ENCODE measurements around the gene UGGT2. TPM values are rescaled to one million over a fixed set of nuclear protein-coding genes. Genes with fewer than 3 reads are reported as not detected.
A peak's percentile ranks its signal among the peaks of the same experiment; 100 is the strongest.

Gene UGGT2
- total RNA-seq, 4 donors from 2014 or later = 57.9 to 159 (median 71.5) TPM

- Histone ChIP-seq H3K27me3 (no peaks in the 10 kb centered on the region), H3K36me3 (no peaks in the 10 kb centered on the region), H3K4me3 (replicated peaks in 1 of 3) (no peak overlapping the region), H3K27ac (no peak overlapping the region), H3K4me1 (peaks cover 0 to 5% of the 10 kb centered on the region in 2 donors), H3K9me3 (no peaks in the 10 kb centered on the region)
- no peak for DNase-seq
- intact Hi-C loops (cut with DNase I) = no loop called here
- no peak for TF ChIP-seq POLR2A (IDR thresholded peaks at IDR 0.05)
- TF ChIP-seq CTCF (IDR thresholded peaks at IDR 0.05) = no peak
- WGBS, 2 donors = 95 to 99% methylated on average over 4 to 11 of the region's 12 CpGs
Measured at GRCh38 chr13:96033220-96034015, 19.8 kb downstream of the UGGT2 start.

GRCh38 chr13:96032717-96033116, 20.5 kb downstream of the UGGT2 start:
- WGBS, 2 donors = 70 to 75% methylated on average over 2 of the region's 2 CpGs
- no peaks in the 10 kb centered on the region for H3K36me3 ChIP-seq
- TF ChIP-seq CTCF (IDR thresholded peaks at IDR 0.05) (no peak), POLR2A (IDR thresholded peaks at IDR 0.05) (no peak)
- intact Hi-C loops (cut with DNase I) = no loop called here
- H3K4me3 ChIP-seq (replicated peaks in 1 of 3) = no peak overlapping the region
- no peak for DNase-seq
- H3K27ac ChIP-seq = no peak overlapping the region
- H3K4me1 ChIP-seq = peaks cover 0 to 5% of the 10 kb centered on the region in 2 donors
- no peaks in the 10 kb centered on the region for H3K9me3 ChIP-seq
- H3K27me3 ChIP-seq = no peaks in the 10 kb centered on the region

- DNase-seq = no peak
- intact Hi-C loops (cut with DNase I) = loop anchor here (10.0 kb wide), 1 partner anchor 46 kb away; no protein-coding TSS in a partner anchor
- Histone ChIP-seq H3K4me1 (no peaks in the 10 kb centered on the region), H3K4me3 (replicated peaks in 1 of 3) (no peak overlapping the region), H3K27me3 (no peaks in the 10 kb centered on the region), H3K9me3 (no peaks in the 10 kb centered on the region), H3K36me3 (no peaks in the 10 kb centered on the region), H3K27ac (no peak overlapping the region)
- 95 to 98% methylated on average over 7 of the region's 7 CpGs for WGBS, 2 donors
- TF ChIP-seq CTCF (IDR thresholded peaks at IDR 0.05) (no peak), POLR2A (IDR thresholded peaks at IDR 0.05) (no peak)
Measured at GRCh38 chr13:96029002-96029401, 24.2 kb downstream of the UGGT2 start.

- no peaks in the 10 kb centered on the region for H3K36me3 ChIP-seq
- H3K27ac ChIP-seq = no peak overlapping the region
- no peak for TF ChIP-seq POLR2A (IDR thresholded peaks at IDR 0.05)
- no peak for TF ChIP-seq CTCF (IDR thresholded peaks at IDR 0.05)
- DNase-seq = no peak
- H3K9me3 ChIP-seq = no peaks in the 10 kb centered on the region
- 94 to 96% methylated on average over 2 of the region's 2 CpGs for WGBS, 2 donors
- no peaks in the 10 kb centered on the region for H3K27me3 ChIP-seq
- no peaks in the 10 kb centered on the region for H3K4me1 ChIP-seq
- no peak overlapping the region for H3K4me3 ChIP-seq (replicated peaks in 1 of 3)
- intact Hi-C loops (cut with DNase I) = loop anchor here (10.0 kb wide), 1 partner anchor 47 kb away; no protein-coding TSS in a partner anchor
Measured at GRCh38 chr13:96027496-96027895, 25.7 kb downstream of the UGGT2 start.

- no peaks in the 10 kb centered on the region for H3K27me3 ChIP-seq
- no peaks in the 10 kb centered on the region for H3K36me3 ChIP-seq
- H3K4me3 ChIP-seq (replicated peaks in 1 of 3) = no peak overlapping the region
- H3K4me1 ChIP-seq = no peaks in the 10 kb centered on the region
- no peaks in the 10 kb centered on the region for H3K9me3 ChIP-seq
- DNase-seq = no peak
- intact Hi-C loops (cut with DNase I) = loop anchor here (10.0 kb wide), 1 partner anchor 50 kb away; no protein-coding TSS in a partner anchor
- TF ChIP-seq CTCF (IDR thresholded peaks at IDR 0.05) = no peak
- H3K27ac ChIP-seq = peak overlapping the region in 1 of 3 donors; percentile 9
Measured at GRCh38 chr13:96025283-96025682, 27.9 kb downstream of the UGGT2 start.

Data from thyroid gland (tissue), 4 donors.